Esophagus (tissue), 2 donors: ENCODE results near the gene ADD1. TPM values are rescaled to one million over a fixed set of nuclear protein-coding genes. Genes with fewer than 3 reads are reported as not detected.

Source experiments
- H3K27ac ChIP-seq, 2 donors: one replicate each; pipeline ENCODE4 v1.5.1; 2013; ENCODE audit warnings: low read depth in 2 of 2, mild to moderate bottlenecking in 2 of 2, inconsistent platforms in 1 of 2, low read length in 1 of 2, moderate library complexity in 1 of 2
- H3K27me3 ChIP-seq, 2 donors: one replicate each; pipeline ENCODE4 v1.6.1; 2013; ENCODE audit warnings: low read length in 2 of 2, control low read depth in 1 of 2, mild to moderate bottlenecking in 1 of 2; ENCODE audit not compliant: insufficient read depth in 2 of 2, control insufficient read depth in 1 of 2
- H3K36me3 ChIP-seq, 2 donors: one replicate each; pipeline ENCODE4 v1.6.1; 2013; ENCODE audit warnings: low read length in 1 of 2; ENCODE audit not compliant: control insufficient read depth in 2 of 2, insufficient read depth in 2 of 2
- H3K4me1 ChIP-seq, 2 donors: one replicate each; pipeline ENCODE4 v1.6.1; 2013; ENCODE audit warnings: low read length in 1 of 2; ENCODE audit not compliant: control insufficient read depth in 2 of 2, insufficient read depth in 2 of 2
- H3K4me3 ChIP-seq, 2 donors: one replicate each; pipeline ENCODE4 v1.5.1; 2013; ENCODE audit warnings: low read length in 2 of 2, mild to moderate bottlenecking in 2 of 2, low read depth in 1 of 2, moderate library complexity in 1 of 2
- H3K9me3 ChIP-seq, 2 donors: one replicate each; pipeline ENCODE4 v1.6.1; 2013; ENCODE audit warnings: mild to moderate bottlenecking in 2 of 2, low read depth in 1 of 2, low read length in 1 of 2, moderate library complexity in 1 of 2; ENCODE audit not compliant: control insufficient read depth in 2 of 2, insufficient read depth in 1 of 2
- WGBS, 2 donors: extraction: QIAGEN DNeasy Blood & Tissue Kit; methylation state at CpG; one replicate each; pipeline ENCODE4 v1.1.7; 2013; 5-methylcytosine and 5-hydroxymethylcytosine counted together
- polyA plus RNA-seq, 2 donors: library from polyadenylated mRNA; stranded (reverse); fragments of 200-250 nt; gene quantifications; one replicate each; pipeline ENCODE4 v1.2.3, GENCODE V29; 2013
- donor health status: healthy with polysubstance abuse.
- donor health status: Bipolar disorder and iron deficiency.

Gene ADD1
- polyA plus RNA-seq, 2 donors, result 102 to 156 TPM

- H3K27ac ChIP-seq, result no peak overlapping the region
- H3K4me1 ChIP-seq, result no peaks in the 10 kb centered on the region
- no peaks in the 10 kb centered on the region for H3K27me3 ChIP-seq
- no peaks in the 10 kb centered on the region for H3K9me3 ChIP-seq
- no peak overlapping the region for H3K4me3 ChIP-seq
- peaks cover 3 to 7% of the 10 kb centered on the region in 2 donors for H3K36me3 ChIP-seq
- 91 to 92% methylated on average over 5 of the region's 5 CpGs for WGBS, 2 donors
Observed at GRCh38 chr4:2878346-2878745, 34.7 kb downstream of the ADD1 start.

GRCh38 chr4:2879026-2879425 is 35.4 kb downstream of the ADD1 start:
- WGBS, 2 donors, result 77 to 78% methylated on average over 5 of the region's 5 CpGs
- no peak overlapping the region for H3K27ac ChIP-seq
- H3K9me3 ChIP-seq, result no peaks in the 10 kb centered on the region
- peaks cover 3 to 7% of the 10 kb centered on the region in 2 donors for H3K36me3 ChIP-seq
- H3K27me3 ChIP-seq, result no peaks in the 10 kb centered on the region
- H3K4me1 ChIP-seq, result no peaks in the 10 kb centered on the region
- H3K4me3 ChIP-seq, result no peak overlapping the region

- Histone ChIP-seq H3K27ac (no peak overlapping the region), H3K9me3 (no peaks in the 10 kb centered on the region), H3K27me3 (no peaks in the 10 kb centered on the region), H3K4me1 (no peaks in the 10 kb centered on the region), H3K36me3 (peaks cover 11 to 17% of the 10 kb centered on the region in 2 donors), H3K4me3 (no peak overlapping the region)
- 83% methylated on average over 3 of the region's 3 CpGs for WGBS, 2 donors
Observed at GRCh38 chr4:2881431-2881830, 37.8 kb downstream of the ADD1 start.

GRCh38 chr4:2882341-2882740 is 38.7 kb downstream of the ADD1 start:
- no peaks in the 10 kb centered on the region for H3K4me1 ChIP-seq
- peaks cover 12 to 21% of the 10 kb centered on the region in 2 donors for H3K36me3 ChIP-seq
- H3K4me3 ChIP-seq, result no peak overlapping the region
- no peak overlapping the region for H3K27ac ChIP-seq
- no peaks in the 10 kb centered on the region for H3K9me3 ChIP-seq
- 96 to 98% methylated on average over 1 of the region's 1 CpG for WGBS, 2 donors
- H3K27me3 ChIP-seq, result no peaks in the 10 kb centered on the region

GRCh38 chr4:2886161-2886560 is 42.5 kb downstream of the ADD1 start:
- Histone ChIP-seq H3K4me1 (no peaks in the 10 kb centered on the region), H3K4me3 (no peak overlapping the region), H3K27ac (no peak overlapping the region), H3K36me3 (peaks cover 12 to 23% of the 10 kb centered on the region in 2 donors), H3K9me3 (no peaks in the 10 kb centered on the region), H3K27me3 (no peaks in the 10 kb centered on the region)
- 92 to 97% methylated on average over 9 of the region's 9 CpGs for WGBS, 2 donors

GRCh38 chr4:2886622-2887021 is 43.0 kb downstream of the ADD1 start:
- Histone ChIP-seq H3K4me3 (no peak overlapping the region), H3K9me3 (no peaks in the 10 kb centered on the region), H3K36me3 (peaks cover 12 to 23% of the 10 kb centered on the region in 2 donors), H3K27me3 (no peaks in the 10 kb centered on the region), H3K27ac (no peak overlapping the region), H3K4me1 (no peaks in the 10 kb centered on the region)
- 69 to 76% methylated on average over 6 of the region's 6 CpGs for WGBS, 2 donors

GRCh38 chr4:2887343-2887742 is 43.7 kb downstream of the ADD1 start:
- no peak overlapping the region for H3K27ac ChIP-seq
- H3K4me1 ChIP-seq, result no peaks in the 10 kb centered on the region
- WGBS, 2 donors, result 85 to 93% methylated on average over 3 of the region's 3 CpGs
- H3K4me3 ChIP-seq, result no peak overlapping the region
- H3K9me3 ChIP-seq, result no peaks in the 10 kb centered on the region
- H3K36me3 ChIP-seq, result peaks cover 10 to 23% of the 10 kb centered on the region in 2 donors
- H3K27me3 ChIP-seq, result no peaks in the 10 kb centered on the region

- 95 to 97% methylated on average over 3 of the region's 3 CpGs for WGBS, 2 donors
- Histone ChIP-seq H3K4me1 (no peaks in the 10 kb centered on the region), H3K9me3 (no peaks in the 10 kb centered on the region), H3K27ac (no peak overlapping the region), H3K4me3 (no peak overlapping the region), H3K27me3 (no peaks in the 10 kb centered on the region), H3K36me3 (peaks cover 9 to 19% of the 10 kb centered on the region in 2 donors)
Observed at GRCh38 chr4:2888886-2889285, 45.2 kb downstream of the ADD1 start.

- no peaks in the 10 kb centered on the region for H3K4me1 ChIP-seq
- no peaks in the 10 kb centered on the region for H3K9me3 ChIP-seq
- H3K27ac ChIP-seq, result no peak overlapping the region
- H3K4me3 ChIP-seq, result no peak overlapping the region
- H3K36me3 ChIP-seq, result peaks cover 5 to 20% of the 10 kb centered on the region in 2 donors
- H3K27me3 ChIP-seq, result no peaks in the 10 kb centered on the region
- 78 to 89% methylated on average over 5 of the region's 5 CpGs for WGBS, 2 donors
Observed at GRCh38 chr4:2891294-2891693, 47.6 kb downstream of the ADD1 start.

- no peak overlapping the region for H3K27ac ChIP-seq
- WGBS, 2 donors, result 48 to 55% methylated on average over 5 of the region's 5 CpGs
- no peaks in the 10 kb centered on the region for H3K27me3 ChIP-seq
- H3K4me1 ChIP-seq, result no peaks in the 10 kb centered on the region
- H3K36me3 ChIP-seq, result peaks cover 9 to 20% of the 10 kb centered on the region in 2 donors
- no peaks in the 10 kb centered on the region for H3K9me3 ChIP-seq
- H3K4me3 ChIP-seq, result no peak overlapping the region
Observed at GRCh38 chr4:2893772-2894171, 50.1 kb downstream of the ADD1 start.
